Hematopoietic multipotent progenitor cell (in vitro differentiated cells): Measurements from ENCODE around the gene BAZ2B. TPM values are rescaled to one million over a fixed set of nuclear protein-coding genes. Genes with fewer than 3 reads are reported as not detected.
A peak's percentile ranks its signal among the peaks of the same experiment; 100 is the strongest.

ENCODE experiments used
- DNase-seq, 3 donors: peaks; one replicate each; pipeline ENCODE4 v3.0.0-alpha.2; 2011 to 2015; ENCODE audit warnings: low read depth in 2 of 3, low spot score in 2 of 3
- total RNA-seq: library from RNA; depleted of rRNA; stranded (reverse); fragments of >200 nt; gene quantifications from one replicate; pipeline ENCODE4 v1.2.3, GENCODE V29; 2012

The BAZ2B gene
- total RNA-seq, 1 donor, result 72.7 TPM

- no peak for DNase-seq
Measured at GRCh38 chr2:159585622-159586021, 30.7 kb downstream of the BAZ2B start.

GRCh38 chr2:159584796-159585195 lies 31.6 kb downstream of the BAZ2B start:
- DNase-seq, result no peak

- DNase-seq, result no peak
Measured at GRCh38 chr2:159573846-159574606, 42.3 kb downstream of the BAZ2B start.

GRCh38 chr2:159573294-159573693 lies 43.1 kb downstream of the BAZ2B start:
- no peak for DNase-seq

- DNase-seq, result no peak
Measured at GRCh38 chr2:159572459-159572858, 43.9 kb downstream of the BAZ2B start.

GRCh38 chr2:159571540-159572260 lies 44.6 kb downstream of the BAZ2B start:
- DNase-seq, result no peak

GRCh38 chr2:159564081-159564480 lies 52.3 kb downstream of the BAZ2B start:
- no peak for DNase-seq

GRCh38 chr2:159562248-159562647 lies 54.1 kb downstream of the BAZ2B start:
- no peak for DNase-seq

GRCh38 chr2:159561786-159562185 lies 54.6 kb downstream of the BAZ2B start:
- no peak for DNase-seq

GRCh38 chr2:159561242-159561641 lies 55.1 kb downstream of the BAZ2B start:
- no peak for DNase-seq

- no peak for DNase-seq
Measured at GRCh38 chr2:159559034-159559433, 57.3 kb downstream of the BAZ2B start.

- no peak for DNase-seq
Measured at GRCh38 chr2:159558479-159558878, 57.9 kb downstream of the BAZ2B start.

GRCh38 chr2:159557437-159558034 lies 58.8 kb downstream of the BAZ2B start:
- DNase-seq, result peak in 2 of 3 donors; percentile 48 to 68

GRCh38 chr2:159555651-159556392 lies 60.5 kb downstream of the BAZ2B start:
- DNase-seq, result peak in 1 of 3 donors; percentile 4

- no peak for DNase-seq
Measured at GRCh38 chr2:159553727-159554126, 62.6 kb downstream of the BAZ2B start.

- DNase-seq, result no peak
Measured at GRCh38 chr2:159551806-159552205, 64.5 kb downstream of the BAZ2B start.

GRCh38 chr2:159550231-159550630 lies 66.1 kb downstream of the BAZ2B start:
- DNase-seq, result no peak

GRCh38 chr2:159549234-159549633 lies 67.1 kb downstream of the BAZ2B start:
- no peak for DNase-seq

- DNase-seq, result no peak
Measured at GRCh38 chr2:159546716-159547430, 69.5 kb downstream of the BAZ2B start.

GRCh38 chr2:159546039-159546438 lies 70.3 kb downstream of the BAZ2B start:
- DNase-seq, result no peak
